ENCODE data around the gene SPATA21. TPM values are rescaled to one million over a fixed set of nuclear protein-coding genes. Genes with fewer than 3 reads are reported as not detected.

The SPATA21 gene
- total and polyA plus RNA-seq, 2 donors (not counting 3 experiments of a cell fraction or from before 2014, with no cell fraction given) = not detected

GRCh38 chr1:16450863-16451481 is 13.7 kb upstream of the SPATA21 start:
- no peak for FAIRE-seq
- peaks cover 6% of the 10 kb centered on the region for H3K79me2 ChIP-seq (ENCODE audit: control insufficient read depth, insufficient read depth, low read length)
- peaks cover 24 to 54% of the 10 kb centered on the region in 2 experiments for H3K36me3 ChIP-seq (ENCODE audit: control insufficient read depth in 2 of 2, extremely low read depth in 1 of 2, insufficient read depth in 2 of 2, low read length in 2 of 2)
- ChIA-PET POLR2A (no interaction called here), CTCF (no interaction called here)
- H4K20me1 ChIP-seq (replicated peaks; ENCODE audit: control insufficient read depth, extremely low read depth, insufficient read depth, low read length) = no peaks in the 10 kb centered on the region
- no peak overlapping the region for H3K4me2 ChIP-seq (ENCODE audit: insufficient read depth, low read length)
- H3K4me3 ChIP-seq (replicated peaks in 1 of 3; ENCODE audit: insufficient read depth in 1 of 3, low read depth in 1 of 3, low read length in 3 of 3) = no peak overlapping the region
- H3K27ac ChIP-seq (ENCODE audit: insufficient read depth, low read depth, low read length) = no peak overlapping the region
- DNase-seq (ENCODE audit: low read depth, low spot score) = no peak
- no peak overlapping the region for H2AFZ ChIP-seq (ENCODE audit: low read depth, low read length)
- no peaks in the 10 kb centered on the region for H3K4me1 ChIP-seq (ENCODE audit: control insufficient read depth, extremely low read depth, insufficient read depth, low read length)
- no peak for TF ChIP-seq CTCF (IDR thresholded peaks at IDR 0.05; ENCODE audit: extremely low read depth in 1 of 2, insufficient read depth in 1 of 2, low read depth in 1 of 2, low read length in 2 of 2)
- TF ChIP-seq MYC (IDR thresholded peaks at IDR 0.05; ENCODE audit: low read depth, low read length) = no peak
- no peak for TF ChIP-seq POLR2A (IDR thresholded peaks at IDR 0.05; ENCODE audit: low read depth, low read length)
- no peak for TF ChIP-seq JUN (IDR thresholded peaks at IDR 0.05; ENCODE audit: borderline replicate concordance, insufficient read depth, insufficient read length, low read depth)
- TF ChIP-seq EZH2 (IDR thresholded peaks at IDR 0.05; ENCODE audit: borderline replicate concordance, low read depth, low read length, severe bottlenecking) = no peak
- no peak for TF ChIP-seq GATA2 (IDR thresholded peaks at IDR 0.05; ENCODE audit: insufficient read depth, insufficient read length, low read depth, low read length)
- no peak for TF ChIP-seq POLR2AphosphoS5 (IDR thresholded peaks at IDR 0.05; ENCODE audit: insufficient read depth, low read depth, low read length)
- no peak for TF ChIP-seq FOS (IDR thresholded peaks at IDR 0.05; ENCODE audit: borderline replicate concordance, insufficient read depth, low read length)
- dilution Hi-C loops (cut with MboI; ENCODE audit: extremely low pct_ligation_motif_present, low sequenced_read_pairs) = no loop called here
- H3K27me3 ChIP-seq (ENCODE audit: control insufficient read depth in 2 of 2, insufficient read depth in 2 of 2, low read length in 2 of 2) = no peaks in the 10 kb centered on the region
- H3K9me3 ChIP-seq (replicated peaks; ENCODE audit: control insufficient read depth, insufficient read depth, low read length) = no peaks in the 10 kb centered on the region
- no peak overlapping the region for H3K9ac ChIP-seq (replicated peaks; ENCODE audit: extremely low read depth, insufficient read depth, low read length)
- intact Hi-C loops (cut with micrococcal nuclease) = no loop called here
- BruUV-seq (replicated peaks) = no TSS peak
- H3K9me1 ChIP-seq (replicated peaks; ENCODE audit: control insufficient read depth, extremely low read depth, insufficient read depth, low read length) = no peaks in the 10 kb centered on the region
